Activated CD4-positive, alpha-beta T cell treated with anti-CD3 and anti-CD28 coated beads, Interleukin-2, Interleukin-4, amounts not matched to agents 100 ng/mL and 50 ng/mL, durations not matched to agents 16 hours and 8 hours (primary cell): ENCODE measurements around the gene SLC35D1.
"Not testable (repeated sequence)": the region's sequence is repeated elsewhere in the genome, so short reads cannot be mapped to it uniquely, and the experiment has no call there.

Source experiments
- DNase-seq: peaks from one replicate; pipeline ENCODE4 v3.0.0-alpha.2; 2020; ENCODE audit warnings: low spot score

Gene SLC35D1

GRCh38 chr1:67053785-67054772, at the start of gene SLC35D1:
Gene SLC35D1, minus strand, starts transcription at chr1:67054148. Its CDS starts 135 bp downstream, at chr1:67054013.
- DNase-seq = peak; percentile 69

GRCh38 chr1:67103548-67103947, 49.6 kb upstream of the SLC35D1 start:
- DNase-seq = no peak

- DNase-seq = no peak
Observed at GRCh38 chr1:67100833-67101232, 46.9 kb upstream of the SLC35D1 start.

DNA sequence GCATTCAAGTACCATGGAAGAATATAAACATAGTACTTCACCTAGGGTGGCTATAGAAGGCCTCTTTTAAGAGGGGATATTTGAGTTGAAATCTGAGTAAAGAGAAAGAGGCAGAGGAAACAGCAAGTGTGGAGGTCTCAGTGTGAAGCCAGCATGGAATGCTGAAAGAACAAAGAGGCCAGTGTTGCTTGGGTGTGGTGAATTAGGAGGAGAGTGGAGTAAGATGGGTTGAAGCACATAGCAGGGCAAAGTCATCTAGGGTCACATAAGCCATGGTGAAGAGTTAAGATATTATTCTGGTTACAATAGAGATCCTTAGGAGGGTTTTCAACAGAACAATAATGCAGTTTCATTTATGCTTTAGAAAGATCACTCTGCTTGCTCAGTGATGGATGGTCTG, 43.4 kb upstream of the SLC35D1 start:
- no peak for DNase-seq

DNA sequence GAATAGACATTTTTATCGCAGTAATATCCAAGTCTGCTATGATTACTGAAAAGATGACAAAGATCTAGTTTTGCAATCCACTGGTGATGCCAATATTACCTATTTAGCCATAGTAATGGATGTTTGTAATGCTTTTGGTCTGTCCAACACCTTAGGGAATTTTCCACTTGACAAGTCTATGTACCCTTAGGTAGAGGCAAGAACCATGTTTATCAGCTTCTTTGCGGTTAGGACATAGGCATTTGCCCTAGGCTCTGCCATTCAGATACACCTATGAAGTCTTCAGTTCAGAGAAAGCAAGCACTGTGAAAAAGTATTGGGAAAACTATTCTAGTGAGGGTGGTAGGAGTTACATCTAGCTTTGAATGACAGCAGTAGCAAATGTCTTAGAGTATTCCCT, 40.2 kb upstream of the SLC35D1 start:
- no peak for DNase-seq

DNA sequence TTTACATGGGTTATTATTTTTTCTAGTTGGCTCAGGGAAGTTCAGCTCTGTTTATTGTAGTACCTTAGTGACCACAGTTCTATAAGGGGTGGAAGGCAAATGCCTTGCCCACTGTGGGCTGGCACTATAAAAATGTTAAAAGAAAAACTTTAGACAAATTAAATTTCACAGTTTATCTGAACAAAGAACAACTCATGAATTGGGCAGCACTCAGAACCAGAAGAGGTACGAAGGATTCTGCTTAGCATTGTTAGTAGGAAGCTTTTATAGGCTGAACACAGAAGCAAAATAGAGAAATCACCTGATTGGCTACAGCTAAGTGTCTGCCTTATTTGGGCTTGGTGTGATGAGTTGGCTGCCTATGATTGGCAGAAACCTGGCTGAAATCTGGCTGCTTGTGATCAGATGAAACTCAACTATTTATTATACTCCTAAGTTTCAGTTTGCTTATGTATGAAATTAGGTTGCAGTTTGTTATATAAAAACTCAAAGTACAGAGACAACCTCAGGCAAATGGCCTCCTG, 35.8 kb upstream of the SLC35D1 start:
- DNase-seq = no peak

- DNase-seq = no peak
Observed at GRCh38 chr1:67088440-67088839, 34.5 kb upstream of the SLC35D1 start.

- no peak for DNase-seq
Observed at GRCh38 chr1:67085326-67085725, 31.4 kb upstream of the SLC35D1 start.

DNA sequence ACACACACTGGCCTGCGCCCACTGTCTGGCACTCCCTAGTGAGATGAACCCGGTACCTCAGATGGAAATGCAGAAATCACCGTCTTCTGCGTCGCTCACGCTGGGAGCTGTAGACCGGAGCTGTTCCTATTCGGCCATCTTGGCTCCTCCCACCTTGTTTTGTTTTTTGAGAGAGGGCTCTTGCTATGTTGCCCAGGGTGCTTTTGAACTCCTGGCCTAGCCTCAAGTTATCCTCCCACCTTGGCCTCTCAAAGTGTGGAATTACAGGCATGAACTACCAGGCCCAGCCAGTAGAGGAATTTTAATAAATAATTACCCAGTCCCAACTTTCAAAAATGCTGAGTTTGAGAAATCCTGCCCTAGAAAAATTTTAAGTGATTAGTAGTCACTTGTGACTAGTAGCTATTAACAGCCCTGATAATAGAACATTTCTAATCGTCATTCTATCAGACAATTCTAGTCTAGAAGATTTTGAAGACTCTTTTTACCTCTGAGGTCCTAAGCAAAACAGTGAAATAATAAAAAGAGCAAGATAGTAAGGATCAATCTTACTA, 30.9 kb upstream of the SLC35D1 start:
- no peak for DNase-seq

- no peak for DNase-seq
Observed at GRCh38 chr1:67078291-67078690, 24.3 kb upstream of the SLC35D1 start.

GRCh38 chr1:67077593-67077992, 23.6 kb upstream of the SLC35D1 start:
- no peak for DNase-seq

- no peak for DNase-seq
Observed at GRCh38 chr1:67072749-67073148, 18.8 kb upstream of the SLC35D1 start.

DNA sequence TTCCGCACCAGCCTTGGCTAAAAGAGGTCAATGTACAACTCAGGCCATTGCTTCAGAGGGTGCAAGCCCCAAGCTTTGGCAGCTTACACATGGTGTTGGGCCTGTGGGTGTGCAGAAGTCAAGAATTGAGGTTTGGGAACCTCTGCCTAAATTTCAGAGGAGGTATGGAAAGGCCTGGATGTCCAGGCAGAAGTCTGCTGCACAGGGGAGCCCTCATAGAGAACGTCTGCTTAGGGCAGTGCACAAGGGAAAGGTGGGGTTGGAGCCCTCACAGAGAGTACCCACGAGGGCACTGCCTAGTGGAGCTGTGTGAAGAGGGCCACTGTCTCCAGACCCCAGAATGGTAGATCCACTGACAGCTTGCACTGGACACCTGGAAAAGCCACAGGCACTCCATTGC, 13.7 kb upstream of the SLC35D1 start:
- not testable (repeated sequence) for DNase-seq

DNA sequence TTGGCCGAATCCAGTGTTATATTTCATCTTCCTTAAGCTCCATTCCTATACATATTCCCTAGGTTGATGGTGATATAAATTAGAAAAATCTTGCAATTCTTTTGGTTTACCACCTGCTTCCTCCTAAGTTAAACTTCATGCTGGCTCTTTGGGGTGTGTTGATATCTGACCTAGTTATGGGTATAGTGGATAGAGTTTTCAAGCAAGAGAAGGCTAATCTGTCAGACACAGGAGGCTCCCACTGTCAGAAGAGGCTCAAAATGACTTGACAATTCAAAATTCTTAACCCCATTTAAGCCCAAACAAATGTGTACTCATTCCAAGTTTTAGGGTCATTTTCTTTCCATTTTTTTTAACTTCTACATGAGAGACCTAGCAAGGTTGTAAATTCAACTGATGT, 8.5 kb upstream of the SLC35D1 start:
- no peak for DNase-seq

- DNase-seq = no peak
Observed at GRCh38 chr1:67061266-67061665, 7.3 kb upstream of the SLC35D1 start.

GRCh38 chr1:67060811-67061218, 6.9 kb upstream of the SLC35D1 start:
- DNase-seq = no peak

- no peak for DNase-seq
Observed at GRCh38 chr1:67059346-67059745, 5.4 kb upstream of the SLC35D1 start.

DNA sequence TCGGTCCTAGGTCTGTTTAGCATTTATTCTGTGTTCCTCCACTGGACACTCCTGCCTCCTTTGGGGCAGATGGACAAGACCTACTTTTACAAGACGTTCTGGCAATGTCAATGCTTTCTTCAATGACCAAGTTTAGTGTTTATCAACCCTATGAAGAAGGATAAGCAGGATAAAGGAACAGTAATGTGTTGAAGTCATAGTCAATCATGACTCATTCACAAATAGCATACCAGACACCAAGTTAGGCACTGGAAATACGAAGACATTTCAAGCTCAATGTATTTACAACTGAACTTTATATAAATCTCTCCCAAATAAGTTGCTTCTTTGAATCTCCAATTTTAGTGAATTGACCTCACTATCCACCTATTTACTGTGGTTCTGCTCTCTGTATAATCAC, 4.8 kb upstream of the SLC35D1 start:
- DNase-seq = no peak

DNA sequence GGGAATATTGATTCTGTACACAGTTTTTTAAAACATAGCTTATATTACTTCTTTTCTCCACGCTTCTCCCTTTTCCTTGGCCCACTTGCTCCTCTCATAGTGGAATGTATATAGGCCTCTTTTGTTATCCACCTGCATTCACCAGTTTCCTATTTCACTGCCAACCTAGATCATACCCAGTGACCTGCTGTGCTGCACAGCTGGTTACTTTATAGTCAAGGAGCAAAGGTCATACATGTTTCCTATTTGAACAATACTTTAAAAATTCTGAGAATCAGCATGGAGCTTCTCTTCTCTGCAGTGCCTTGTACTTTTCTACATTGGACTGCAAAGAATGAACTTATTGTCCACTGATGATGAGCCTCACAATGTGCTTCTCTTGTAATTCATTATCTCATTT, 4.3 kb upstream of the SLC35D1 start:
- DNase-seq = no peak

DNA sequence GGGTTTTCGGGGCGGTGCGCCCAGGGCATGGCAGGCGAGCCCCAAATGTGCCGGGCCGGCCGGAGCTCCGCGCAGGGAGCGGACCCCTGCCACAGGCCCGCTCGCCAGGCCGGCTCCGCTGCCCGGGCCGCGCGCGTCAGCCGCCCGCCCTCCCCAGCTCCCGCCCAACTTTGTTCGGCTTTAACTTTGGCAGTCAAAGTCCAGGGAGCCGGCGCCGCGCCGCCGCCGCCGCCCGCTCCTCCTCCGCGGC, 488 bp downstream of the SLC35D1 start:
- no peak for DNase-seq

GRCh38 chr1:67052741-67053534, 1.0 kb downstream of the SLC35D1 start:
- peak; percentile 37 for DNase-seq

DNA sequence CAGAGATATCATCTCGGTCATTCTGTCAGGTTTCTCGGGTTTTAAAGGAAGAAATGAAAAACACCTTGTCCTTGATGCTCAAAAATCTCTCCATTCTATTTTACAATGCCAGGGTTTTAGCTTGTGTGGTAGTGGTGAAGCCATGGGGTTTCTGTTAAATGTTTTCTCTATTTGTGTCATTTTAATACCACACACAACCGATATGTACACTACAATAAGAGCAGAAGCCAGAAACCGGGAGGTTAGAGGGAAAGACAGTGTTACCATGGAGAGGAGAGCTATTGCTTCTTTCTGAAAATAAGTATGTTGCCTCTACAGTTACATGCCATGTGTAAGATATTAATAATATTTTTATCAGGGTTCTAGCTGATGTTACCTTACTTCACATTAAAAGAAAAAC, 2.8 kb downstream of the SLC35D1 start:
- DNase-seq = peak; percentile 55
